K562 (cell line): ENCODE data around the gene BRPF1. TPM values are rescaled to one million over a fixed set of nuclear protein-coding genes. Genes with fewer than 3 reads are reported as not detected.

Source experiments
- ATF3 ChIP-seq, 2 experiments: fragments of 450-650 bp in 1 of 2; sonication (generic) in 1 of 2; formaldehyde crosslinking in 1 of 2; IDR thresholded peaks in 1 of 2; conservative IDR thresholded peaks in 1 of 2; 2 replicates each; pipeline versions ENCODE4 v1.6.1 to v1.8.1; 2016 to 2023; ENCODE audit warnings: mild to moderate bottlenecking in 2 of 2, moderate library complexity in 2 of 2, inconsistent platforms in 1 of 2, missing genetic modification reagents in 1 of 2
- CEBPZ ChIP-seq: fragments of 150-350 bp; IDR thresholded peaks from 2 replicates; pipeline ENCODE4 v1.6.1; 2014; ENCODE audit warnings: low read depth, mild to moderate bottlenecking, low read length, borderline replicate concordance
- EP400 ChIP-seq: fragments of 450-650 bp; IDR thresholded peaks from 2 replicates; pipeline ENCODE4 v1.6.1; 2017; ENCODE audit warnings: antibody characterized with exemption, mild to moderate bottlenecking, moderate library complexity
- NEUROD1 ChIP-seq: fragments of 150-350 bp; IDR thresholded peaks from 2 replicates; pipeline ENCODE4 v1.6.1; 2014; ENCODE audit warnings: borderline replicate concordance, low read length, low read depth; ENCODE audit not compliant: partially characterized antibody
- PHF21A ChIP-seq: fragments of 450-650 bp; IDR thresholded peaks from 2 replicates; pipeline ENCODE4 v1.6.1; 2017; ENCODE audit warnings: low read depth, borderline replicate concordance
- RUNX1 ChIP-seq: sonication (generic); IDR thresholded peaks from 2 replicates; pipeline ENCODE4 v1.6.1; 2016; ENCODE audit warnings: antibody characterized with exemption, low read depth
- ZEB2 ChIP-seq: fragments of 450-650 bp; IDR thresholded peaks from 2 replicates; pipeline ENCODE4 v1.6.1; 2016
- ZNF318 ChIP-seq, 2 experiments: fragments of 450-650 bp; IDR thresholded peaks; 2 replicates each; pipeline ENCODE4 v1.6.1; 2016; ENCODE audit warnings: mild to moderate bottlenecking in 2 of 2, borderline replicate concordance in 1 of 2, low read depth in 1 of 2, moderate library complexity in 1 of 2
- polyA plus RNA-seq, 8 experiments: library from polyadenylated mRNA; depleted of rRNA in 4 of 8; stranded (reverse) in 5 of 8; unstranded in 3 of 8; fragments of >200 nt; fragmentation: Nextera tagmentation in 2 of 8; fragmentation: Illumina TruSeq in 1 of 8; extraction: Ambion mirVana in 2 of 8; extraction: Trizol in 1 of 8; gene quantifications; 2 replicates each; pipeline versions ENCODE4 v1.2.1 to v1.2.3, GENCODE V29; 2011 to 2014; ENCODE audit warnings: inconsistent platforms in 1 of 8, missing spikeins in 1 of 8
- total RNA-seq, 7 experiments: library from RNA; depleted of rRNA in 6 of 7; stranded (reverse); fragments of >200 nt in 6 of 7; fragmentation: Illumina TruSeq in 2 of 7; extraction: Trizol in 2 of 7; gene quantifications; 2 replicates each; pipeline versions ENCODE4 v1.2.1 to v1.2.3, GENCODE V29; 2011 to 2021; ENCODE audit warnings: low replicate concordance in 1 of 7
- TF ChIP-seq, protein P1 (sequence below): sonication (generic); formaldehyde crosslinking; IDR thresholded peaks from 2 replicates; pipeline ENCODE4 v1.8.0; 2023; ENCODE audit warnings: mild to moderate bottlenecking, missing genetic modification reagents

Gene BRPF1
- total and polyA plus RNA-seq, 9 of the 15 experiments (the other 6 are each of a cell fraction or from before 2014, with no cell fraction given), result 1.1 to 40.2 (median 23.5) TPM

GRCh38 chr3:9731206-9732079 is at the start of gene BRPF1 (continued):
- no peak; the same call in 1 of the 2 replicates for TF ChIP-seq ATF3 (IDR thresholded peaks at IDR 0.05)
- 0 out of 2 replicates have a peak, but pooled peaks have one; percentile 23 for TF ChIP-seq ATF3 (CRISPR knock-in tag; conservative IDR thresholded peaks at IDR 0.05)
- TF ChIP-seq, protein P1, sequence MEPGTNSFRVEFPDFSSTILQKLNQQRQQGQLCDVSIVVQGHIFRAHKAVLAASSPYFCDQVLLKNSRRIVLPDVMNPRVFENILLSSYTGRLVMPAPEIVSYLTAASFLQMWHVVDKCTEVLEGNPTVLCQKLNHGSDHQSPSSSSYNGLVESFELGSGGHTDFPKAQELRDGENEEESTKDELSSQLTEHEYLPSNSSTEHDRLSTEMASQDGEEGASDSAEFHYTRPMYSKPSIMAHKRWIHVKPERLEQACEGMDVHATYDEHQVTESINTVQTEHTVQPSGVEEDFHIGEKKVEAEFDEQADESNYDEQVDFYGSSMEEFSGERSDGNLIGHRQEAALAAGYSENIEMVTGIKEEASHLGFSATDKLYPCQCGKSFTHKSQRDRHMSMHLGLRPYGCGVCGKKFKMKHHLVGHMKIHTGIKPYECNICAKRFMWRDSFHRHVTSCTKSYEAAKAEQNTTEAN (CRISPR knock-in tag), result no peak
- peak; percentile 100 for TF ChIP-seq ZEB2
- peak; percentile 89; the same call in 1 of the 2 replicates for TF ChIP-seq PHF21A
- no peak for TF ChIP-seq ZNF318 (IDR thresholded peaks at IDR 0.05; ENCODE audit: borderline replicate concordance in 1 of 2, low read depth in 1 of 2)
- TF ChIP-seq NEUROD1, result peak; percentile 51
- TF ChIP-seq EP400, result peak; percentile 98
- peak; percentile 51; the same call in 1 of the 2 replicates for TF ChIP-seq RUNX1
- TF ChIP-seq CEBPZ, result no peak
